ENCODE results near the gene SUCLA2.
A peak's percentile ranks its signal among the peaks of the same experiment; 100 is the strongest.

Gene SUCLA2

GRCh38 chr13:48014359-48014758 is 13.3 kb upstream of the SUCLA2 start:
- H3K14ac ChIP-seq (ENCODE audit: low read length) = no peak overlapping the region
- H3K79me1 ChIP-seq (ENCODE audit: low read length) = no peaks in the 10 kb centered on the region
- no peak overlapping the region for H2BK12ac ChIP-seq (ENCODE audit: low read length)
- no peak overlapping the region for H3K27ac ChIP-seq (ENCODE audit: low read depth, low read length)
- H3K36me3 ChIP-seq (ENCODE audit: control insufficient read depth in 1 of 2, insufficient read depth in 2 of 2, low read length in 2 of 2) = no peaks in the 10 kb centered on the region
- H3K9ac ChIP-seq (ENCODE audit: low read length) = no peak overlapping the region
- H3K4ac ChIP-seq (ENCODE audit: low read depth, low read length) = no peak overlapping the region
- no peak overlapping the region for H2AK5ac ChIP-seq (ENCODE audit: low read length)
- no peak overlapping the region for H3K23ac ChIP-seq (ENCODE audit: low read length)
- whole genome bisulfite sequencing (ENCODE audit: extremely low coverage, insufficient coverage, insufficient read length) = no CpG with 5 or more reads among the region's 2 CpGs
- H2BK120ac ChIP-seq (ENCODE audit: insufficient read depth, low read length, poor library complexity) = no peak overlapping the region
- H2AFZ ChIP-seq (ENCODE audit: insufficient read depth, low read length, poor library complexity) = no peak overlapping the region
- H3K4me2 ChIP-seq (ENCODE audit: low read length) = no peak overlapping the region
- H2BK5ac ChIP-seq (ENCODE audit: low read depth, low read length, poor library complexity) = no peak overlapping the region
- no peak overlapping the region for H4K12ac ChIP-seq (ENCODE audit: low read depth, low read length)
- H4K91ac ChIP-seq (ENCODE audit: low read depth, low read length) = no peak overlapping the region
- no peak for DNase-seq
- H3K9me3 ChIP-seq (ENCODE audit: insufficient read depth, low read depth, low read length) = no peaks in the 10 kb centered on the region
- no peaks in the 10 kb centered on the region for H3K79me2 ChIP-seq (ENCODE audit: control insufficient read depth, insufficient read depth, low read length, poor library complexity)
- H3K4me1 ChIP-seq (ENCODE audit: control insufficient read depth in 1 of 2, insufficient read depth in 2 of 2, low read length in 2 of 2) = peaks cover 0 to 3% of the 10 kb centered on the region in 2 experiments
- H3K18ac ChIP-seq (ENCODE audit: low read length) = no peak overlapping the region
- no peak overlapping the region for H4K8ac ChIP-seq (ENCODE audit: low read depth, low read length)
- H3K4me3 ChIP-seq (ENCODE audit: low read depth, low read length) = no peak overlapping the region
- H3K27me3 ChIP-seq (ENCODE audit: insufficient read depth, low read length) = no peaks in the 10 kb centered on the region

DNA sequence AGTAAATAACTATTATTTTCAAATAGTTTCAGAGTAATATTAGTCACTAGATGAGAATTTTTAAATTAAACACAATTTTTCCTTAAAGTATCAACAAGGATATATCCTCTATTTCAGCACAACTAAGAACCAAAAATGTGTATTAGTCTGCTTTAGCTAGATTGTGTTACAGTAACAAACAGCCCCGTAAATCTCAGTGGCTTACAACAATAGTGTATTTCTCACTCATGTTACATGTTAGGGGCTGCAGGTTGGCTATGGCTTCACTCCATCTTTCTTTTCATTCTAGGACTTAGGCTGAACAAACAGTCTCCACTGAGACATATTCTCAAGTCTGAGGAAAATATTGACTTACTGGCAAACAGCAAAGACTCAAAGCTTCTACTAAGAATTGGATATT is 11.6 kb upstream of the SUCLA2 start:
- Histone ChIP-seq H3K36me3 (ENCODE audit: control insufficient read depth in 1 of 2, insufficient read depth in 2 of 2, low read length in 2 of 2) (no peaks in the 10 kb centered on the region), H2BK5ac (ENCODE audit: low read depth, low read length, poor library complexity) (no peak overlapping the region), H3K79me1 (ENCODE audit: low read length) (no peaks in the 10 kb centered on the region), H2BK12ac (ENCODE audit: low read length) (no peak overlapping the region), H3K18ac (ENCODE audit: low read length) (no peak overlapping the region), H3K4me3 (ENCODE audit: low read depth, low read length) (no peak overlapping the region), H3K27me3 (ENCODE audit: insufficient read depth, low read length) (no peaks in the 10 kb centered on the region), H2BK120ac (ENCODE audit: insufficient read depth, low read length, poor library complexity) (no peak overlapping the region), H3K4me1 (ENCODE audit: control insufficient read depth in 1 of 2, insufficient read depth in 2 of 2, low read length in 2 of 2) (peaks cover 0 to 7% of the 10 kb centered on the region in 2 experiments), H3K9me3 (ENCODE audit: insufficient read depth, low read depth, low read length) (no peaks in the 10 kb centered on the region), H3K79me2 (ENCODE audit: control insufficient read depth, insufficient read depth, low read length, poor library complexity) (no peaks in the 10 kb centered on the region), H3K27ac (ENCODE audit: low read depth, low read length) (no peak overlapping the region), H4K8ac (ENCODE audit: low read depth, low read length) (no peak overlapping the region), H3K14ac (ENCODE audit: low read length) (no peak overlapping the region), H2AK5ac (ENCODE audit: low read length) (no peak overlapping the region), H3K4ac (ENCODE audit: low read depth, low read length) (no peak overlapping the region), H4K12ac (ENCODE audit: low read depth, low read length) (no peak overlapping the region), H3K4me2 (ENCODE audit: low read length) (no peak overlapping the region), H2AFZ (ENCODE audit: insufficient read depth, low read length, poor library complexity) (no peak overlapping the region), H3K9ac (ENCODE audit: low read length) (no peak overlapping the region), H4K91ac (ENCODE audit: low read depth, low read length) (no peak overlapping the region), H3K23ac (ENCODE audit: low read length) (no peak overlapping the region)
- DNase-seq = no peak
- WGBS (ENCODE audit: extremely low coverage, insufficient coverage, insufficient read length) = no CpG with 5 or more reads among the region's 1 CpG

DNA sequence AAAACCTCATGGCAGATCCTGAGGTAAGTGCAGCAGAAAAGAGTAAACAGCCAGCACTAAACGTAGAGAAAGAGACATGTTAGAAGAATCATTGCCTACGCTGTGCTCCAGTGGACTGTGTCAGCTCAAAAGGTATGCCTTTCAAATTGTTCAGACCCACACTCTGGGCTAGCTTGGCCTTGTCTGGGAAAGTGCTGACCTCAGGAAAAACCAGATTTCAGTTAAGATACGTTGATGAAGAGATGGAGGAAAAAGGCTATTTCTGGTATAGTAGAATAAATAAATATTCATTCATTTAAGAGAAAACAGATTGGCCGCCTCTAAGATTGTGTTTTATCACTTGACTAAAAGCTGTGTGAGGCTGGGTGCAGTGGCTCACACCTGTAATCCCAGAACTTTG is 9.6 kb upstream of the SUCLA2 start:
- H3K79me2 ChIP-seq (ENCODE audit: control insufficient read depth, insufficient read depth, low read length, poor library complexity) = no peaks in the 10 kb centered on the region
- H3K36me3 ChIP-seq (ENCODE audit: control insufficient read depth in 1 of 2, insufficient read depth in 2 of 2, low read length in 2 of 2) = no peaks in the 10 kb centered on the region
- H3K79me1 ChIP-seq (ENCODE audit: low read length) = no peaks in the 10 kb centered on the region
- no CpG with 5 or more reads among the region's 4 CpGs for WGBS (ENCODE audit: extremely low coverage, insufficient coverage, insufficient read length)
- no peak overlapping the region for H4K8ac ChIP-seq (ENCODE audit: low read depth, low read length)
- H3K9me3 ChIP-seq (ENCODE audit: insufficient read depth, low read depth, low read length) = no peaks in the 10 kb centered on the region
- H3K9ac ChIP-seq (ENCODE audit: low read length) = no peak overlapping the region
- H3K4me1 ChIP-seq (ENCODE audit: control insufficient read depth in 1 of 2, insufficient read depth in 2 of 2, low read length in 2 of 2) = peaks cover 0 to 7% of the 10 kb centered on the region in 2 experiments
- no peak overlapping the region for H2AK5ac ChIP-seq (ENCODE audit: low read length)
- no peak overlapping the region for H4K12ac ChIP-seq (ENCODE audit: low read depth, low read length)
- no peak overlapping the region for H3K4me2 ChIP-seq (ENCODE audit: low read length)
- no peak overlapping the region for H3K4ac ChIP-seq (ENCODE audit: low read depth, low read length)
- H2AFZ ChIP-seq (ENCODE audit: insufficient read depth, low read length, poor library complexity) = no peak overlapping the region
- DNase-seq = no peak
- H3K23ac ChIP-seq (ENCODE audit: low read length) = no peak overlapping the region
- H2BK12ac ChIP-seq (ENCODE audit: low read length) = no peak overlapping the region
- no peak overlapping the region for H2BK5ac ChIP-seq (ENCODE audit: low read depth, low read length, poor library complexity)
- no peak overlapping the region for H2BK120ac ChIP-seq (ENCODE audit: insufficient read depth, low read length, poor library complexity)
- no peak overlapping the region for H4K91ac ChIP-seq (ENCODE audit: low read depth, low read length)
- no peak overlapping the region for H3K27ac ChIP-seq (ENCODE audit: low read depth, low read length)
- H3K4me3 ChIP-seq (ENCODE audit: low read depth, low read length) = no peak overlapping the region
- no peaks in the 10 kb centered on the region for H3K27me3 ChIP-seq (ENCODE audit: insufficient read depth, low read length)
- no peak overlapping the region for H3K18ac ChIP-seq (ENCODE audit: low read length)
- no peak overlapping the region for H3K14ac ChIP-seq (ENCODE audit: low read length)

GRCh38 chr13:48009284-48009683 is 8.2 kb upstream of the SUCLA2 start:
- peaks cover 0 to 7% of the 10 kb centered on the region in 2 experiments for H3K4me1 ChIP-seq (ENCODE audit: control insufficient read depth in 1 of 2, insufficient read depth in 2 of 2, low read length in 2 of 2)
- H3K18ac ChIP-seq (ENCODE audit: low read length) = no peak overlapping the region
- H3K9me3 ChIP-seq (ENCODE audit: insufficient read depth, low read depth, low read length) = no peaks in the 10 kb centered on the region
- H2AFZ ChIP-seq (ENCODE audit: insufficient read depth, low read length, poor library complexity) = no peak overlapping the region
- no peak overlapping the region for H3K9ac ChIP-seq (ENCODE audit: low read length)
- H3K4ac ChIP-seq (ENCODE audit: low read depth, low read length) = no peak overlapping the region
- H3K79me1 ChIP-seq (ENCODE audit: low read length) = no peaks in the 10 kb centered on the region
- H3K27me3 ChIP-seq (ENCODE audit: insufficient read depth, low read length) = no peaks in the 10 kb centered on the region
- no peak overlapping the region for H3K23ac ChIP-seq (ENCODE audit: low read length)
- H4K12ac ChIP-seq (ENCODE audit: low read depth, low read length) = no peak overlapping the region
- no CpG with 5 or more reads among the region's 1 CpG for WGBS (ENCODE audit: extremely low coverage, insufficient coverage, insufficient read length)
- H3K4me2 ChIP-seq (ENCODE audit: low read length) = no peak overlapping the region
- H2BK5ac ChIP-seq (ENCODE audit: low read depth, low read length, poor library complexity) = no peak overlapping the region
- H3K36me3 ChIP-seq (ENCODE audit: control insufficient read depth in 1 of 2, insufficient read depth in 2 of 2, low read length in 2 of 2) = no peaks in the 10 kb centered on the region
- no peak overlapping the region for H3K14ac ChIP-seq (ENCODE audit: low read length)
- H4K8ac ChIP-seq (ENCODE audit: low read depth, low read length) = no peak overlapping the region
- no peak overlapping the region for H2BK12ac ChIP-seq (ENCODE audit: low read length)
- H2AK5ac ChIP-seq (ENCODE audit: low read length) = no peak overlapping the region
- H2BK120ac ChIP-seq (ENCODE audit: insufficient read depth, low read length, poor library complexity) = no peak overlapping the region
- DNase-seq = peak; percentile 38 to 76
- H4K91ac ChIP-seq (ENCODE audit: low read depth, low read length) = no peak overlapping the region
- H3K79me2 ChIP-seq (ENCODE audit: control insufficient read depth, insufficient read depth, low read length, poor library complexity) = no peaks in the 10 kb centered on the region
- H3K4me3 ChIP-seq (ENCODE audit: low read depth, low read length) = no peak overlapping the region
- no peak overlapping the region for H3K27ac ChIP-seq (ENCODE audit: low read depth, low read length)

Measured in trophoblast cell (in vitro differentiated cells and primary cell).